Measurements from ENCODE around the gene HNRNPCL1. TPM values are rescaled to one million over a fixed set of nuclear protein-coding genes. Genes with fewer than 3 reads are reported as not detected.
"Not testable (repeated sequence)": the region's sequence is repeated elsewhere in the genome, so short reads cannot be mapped to it uniquely, and the experiment has no call there.

HNRNPCL1 gene
- not detected in 2 replicates for total RNA-seq

GRCh38 chr1:12848620-12849019 is at the start of gene HNRNPCL1:
Gene HNRNPCL1, minus strand, starts transcription at chr1:12848720. Its CDS starts 431 bp downstream, at chr1:12848289.
- H3K27me3 Mint-ChIP-seq (ENCODE audit: low read depth); H3K4me3 Mint-ChIP-seq (ENCODE audit: low read depth); H3K4me1 Mint-ChIP-seq (ENCODE audit: low read depth); intact Hi-C loops (cut with micrococcal nuclease); H3K9me3 Mint-ChIP-seq; DNase-seq (ENCODE audit: low spot score); H3K27ac Mint-ChIP-seq; H3K36me3 Mint-ChIP-seq (ENCODE audit: low read depth): not testable (repeated sequence)

- H3K27me3 Mint-ChIP-seq (ENCODE audit: low read depth); H3K27ac Mint-ChIP-seq; intact Hi-C loops (cut with micrococcal nuclease); H3K9me3 Mint-ChIP-seq; DNase-seq (ENCODE audit: low spot score); H3K36me3 Mint-ChIP-seq (ENCODE audit: low read depth); H3K4me1 Mint-ChIP-seq (ENCODE audit: low read depth); H3K4me3 Mint-ChIP-seq (ENCODE audit: low read depth): not testable (repeated sequence)
Measured at GRCh38 chr1:12898170-12898569, 49.6 kb upstream of the HNRNPCL1 start, which contains the start of gene PRAMEF10. Gene PRAMEF10, minus strand, starts transcription at chr1:12898270. Its CDS starts 2,423 bp downstream, at chr1:12895847.

GRCh38 chr1:12886101-12886500 is 37.6 kb upstream of the HNRNPCL1 start, which contains the start of gene PRAMEF4:
Gene PRAMEF4, minus strand, starts transcription at chr1:12886201. Its CDS starts 2,807 bp downstream, at chr1:12883394.
- H3K9me3 Mint-ChIP-seq; DNase-seq (ENCODE audit: low spot score); H3K36me3 Mint-ChIP-seq (ENCODE audit: low read depth); intact Hi-C loops (cut with micrococcal nuclease); H3K27me3 Mint-ChIP-seq (ENCODE audit: low read depth); H3K27ac Mint-ChIP-seq; H3K4me3 Mint-ChIP-seq (ENCODE audit: low read depth); H3K4me1 Mint-ChIP-seq (ENCODE audit: low read depth): not testable (repeated sequence)

- H3K4me1 Mint-ChIP-seq (ENCODE audit: low read depth); intact Hi-C loops (cut with micrococcal nuclease); DNase-seq (ENCODE audit: low spot score); H3K27ac Mint-ChIP-seq; H3K36me3 Mint-ChIP-seq (ENCODE audit: low read depth); H3K9me3 Mint-ChIP-seq; H3K27me3 Mint-ChIP-seq (ENCODE audit: low read depth); H3K4me3 Mint-ChIP-seq (ENCODE audit: low read depth): not testable (repeated sequence)
Measured at GRCh38 chr1:12878453-12878852, 29.9 kb upstream of the HNRNPCL1 start.

GRCh38 chr1:12863131-12863880 is 14.8 kb upstream of the HNRNPCL1 start:
- H3K36me3 Mint-ChIP-seq (ENCODE audit: low read depth); intact Hi-C loops (cut with micrococcal nuclease): not testable (repeated sequence)

GRCh38 chr1:12856786-12857185 is 8.3 kb upstream of the HNRNPCL1 start, which contains the start of gene PRAMEF2:
Gene PRAMEF2, plus strand, starts transcription at chr1:12857086. Its CDS starts 1,924 bp downstream, at chr1:12859010.
- DNase-seq (ENCODE audit: low spot score); H3K36me3 Mint-ChIP-seq (ENCODE audit: low read depth); H3K4me3 Mint-ChIP-seq (ENCODE audit: low read depth); H3K9me3 Mint-ChIP-seq; intact Hi-C loops (cut with micrococcal nuclease); H3K27ac Mint-ChIP-seq; H3K4me1 Mint-ChIP-seq (ENCODE audit: low read depth); H3K27me3 Mint-ChIP-seq (ENCODE audit: low read depth): not testable (repeated sequence)

More at GRCh38 chr1:12863131-12863880, 14.8 kb upstream of the HNRNPCL1 start:
- not testable (repeated sequence) for H3K27ac Mint-ChIP-seq; H3K4me1 Mint-ChIP-seq (ENCODE audit: low read depth); H3K27me3 Mint-ChIP-seq (ENCODE audit: low read depth); H3K9me3 Mint-ChIP-seq; DNase-seq (ENCODE audit: low spot score); H3K4me3 Mint-ChIP-seq (ENCODE audit: low read depth)

GRCh38 chr1:12851779-12852178 is 3.3 kb upstream of the HNRNPCL1 start:
- intact Hi-C loops (cut with micrococcal nuclease), result no loop called here
- no peak overlapping the region for H3K4me3 Mint-ChIP-seq (ENCODE audit: low read depth)
- no peaks in the 10 kb centered on the region for H3K9me3 Mint-ChIP-seq
- no peaks in the 10 kb centered on the region for H3K4me1 Mint-ChIP-seq (ENCODE audit: low read depth)
- no peaks in the 10 kb centered on the region for H3K36me3 Mint-ChIP-seq (ENCODE audit: low read depth)
- no peak overlapping the region for H3K27ac Mint-ChIP-seq
- H3K27me3 Mint-ChIP-seq (ENCODE audit: low read depth), result no peaks in the 10 kb centered on the region
- no peak for DNase-seq (ENCODE audit: low spot score)

GRCh38 chr1:12833251-12833650 is 15.3 kb downstream of the HNRNPCL1 start:
- H3K4me3 Mint-ChIP-seq (ENCODE audit: low read depth); H3K27me3 Mint-ChIP-seq (ENCODE audit: low read depth); H3K27ac Mint-ChIP-seq; H3K36me3 Mint-ChIP-seq (ENCODE audit: low read depth); intact Hi-C loops (cut with micrococcal nuclease); H3K4me1 Mint-ChIP-seq (ENCODE audit: low read depth); DNase-seq (ENCODE audit: low spot score); H3K9me3 Mint-ChIP-seq: not testable (repeated sequence)

GRCh38 chr1:12831310-12831709 is 17.2 kb downstream of the HNRNPCL1 start, which contains the start of gene PRAMEF11:
Gene PRAMEF11, minus strand, starts transcription at chr1:12831410. Its CDS starts 2,621 bp downstream, at chr1:12828789.
- H3K4me3 Mint-ChIP-seq (ENCODE audit: low read depth); H3K4me1 Mint-ChIP-seq (ENCODE audit: low read depth); DNase-seq (ENCODE audit: low spot score); H3K27me3 Mint-ChIP-seq (ENCODE audit: low read depth); intact Hi-C loops (cut with micrococcal nuclease); H3K9me3 Mint-ChIP-seq; H3K27ac Mint-ChIP-seq; H3K36me3 Mint-ChIP-seq (ENCODE audit: low read depth): not testable (repeated sequence)

- H3K4me3 Mint-ChIP-seq (ENCODE audit: low read depth); H3K4me1 Mint-ChIP-seq (ENCODE audit: low read depth); H3K27me3 Mint-ChIP-seq (ENCODE audit: low read depth); H3K27ac Mint-ChIP-seq; DNase-seq (ENCODE audit: low spot score); H3K9me3 Mint-ChIP-seq; intact Hi-C loops (cut with micrococcal nuclease); H3K36me3 Mint-ChIP-seq (ENCODE audit: low read depth): not testable (repeated sequence)
Measured at GRCh38 chr1:12819061-12819460, 29.5 kb downstream of the HNRNPCL1 start.

GRCh38 chr1:12811409-12811784 is 37.1 kb downstream of the HNRNPCL1 start:
- H3K9me3 Mint-ChIP-seq, result peaks cover 3% of the 10 kb centered on the region
- H3K4me1 Mint-ChIP-seq (ENCODE audit: low read depth), result no peaks in the 10 kb centered on the region
- intact Hi-C loops (cut with micrococcal nuclease), result no loop called here
- H3K27me3 Mint-ChIP-seq (ENCODE audit: low read depth), result peaks cover 2% of the 10 kb centered on the region
- no peak overlapping the region for H3K27ac Mint-ChIP-seq
- no peak for DNase-seq (ENCODE audit: low spot score)
- H3K36me3 Mint-ChIP-seq (ENCODE audit: low read depth), result no peaks in the 10 kb centered on the region
- H3K4me3 Mint-ChIP-seq (ENCODE audit: low read depth), result no peak overlapping the region

GRCh38 chr1:12810691-12811408 is 37.7 kb downstream of the HNRNPCL1 start:
- H3K27ac Mint-ChIP-seq, result no peak overlapping the region
- peaks cover 3% of the 10 kb centered on the region for H3K9me3 Mint-ChIP-seq
- intact Hi-C loops (cut with micrococcal nuclease), result no loop called here
- DNase-seq (ENCODE audit: low spot score), result no peak
- peaks cover 2% of the 10 kb centered on the region for H3K27me3 Mint-ChIP-seq (ENCODE audit: low read depth)
- no peaks in the 10 kb centered on the region for H3K36me3 Mint-ChIP-seq (ENCODE audit: low read depth)
- no peaks in the 10 kb centered on the region for H3K4me1 Mint-ChIP-seq (ENCODE audit: low read depth)
- no peak overlapping the region for H3K4me3 Mint-ChIP-seq (ENCODE audit: low read depth)

- Mint-ChIP-seq H3K4me1 (ENCODE audit: low read depth) (no peaks in the 10 kb centered on the region), H3K27ac (no peak overlapping the region), H3K36me3 (ENCODE audit: low read depth) (no peaks in the 10 kb centered on the region), H3K4me3 (ENCODE audit: low read depth) (no peak overlapping the region), H3K9me3 (peaks cover 7% of the 10 kb centered on the region), H3K27me3 (ENCODE audit: low read depth) (peaks cover 2% of the 10 kb centered on the region)
- DNase-seq (ENCODE audit: low spot score), result no peak
- intact Hi-C loops (cut with micrococcal nuclease), result no loop called here
Measured at GRCh38 chr1:12809933-12810332, 38.6 kb downstream of the HNRNPCL1 start.
